DND-41 (cell line): ENCODE results near the gene ARHGAP35.

Source experiments
- CTCF ChIP-seq: IDR thresholded peaks from 2 replicates; pipeline ENCODE4 v1.5.1; 2012; ENCODE audit warnings: borderline replicate concordance, low read length, moderate library complexity, mild to moderate bottlenecking; ENCODE audit not compliant: poor library complexity, severe bottlenecking; ENCODE audit errors: extremely low read depth
- EZH2 ChIP-seq: IDR thresholded peaks from 3 replicates; pipeline ENCODE4 v1.6.1; 2012; ENCODE audit warnings: borderline replicate concordance, low read depth, mild to moderate bottlenecking, moderate library complexity, low read length, inconsistent platforms; ENCODE audit not compliant: severe bottlenecking

- no peak for TF ChIP-seq CTCF
- no peak for TF ChIP-seq EZH2
Observed at GRCh38 chr19:46823049-46823448, 37.7 kb upstream of the ARHGAP35 start.
